ENCODE data around the gene STK4. TPM values are rescaled to one million over a fixed set of nuclear protein-coding genes. Genes with fewer than 3 reads are reported as not detected.
A peak's percentile ranks its signal among the peaks of the same experiment; 100 is the strongest.

Gene STK4
- total and polyA plus RNA-seq, 2 of the 4 experiments (the other 2 are of a cell fraction): 10.2 to 22.2 TPM

- Histone ChIP-seq H4K5ac (ENCODE audit: low read depth, low read length) (peak overlapping the region; percentile 33; the same call in 1 of the 2 replicates), H3K4me2 (ENCODE audit: low read depth, low read length) (peak overlapping the region; percentile 97), H3K23ac (ENCODE audit: low read depth, low read length) (peak overlapping the region; percentile 88), H3K14ac (replicated peaks; ENCODE audit: low read depth, low read length) (0 out of 2 replicates have a peak overlapping the region, but pooled peaks have one; percentile 45), H4K20me1 (ENCODE audit: insufficient read depth, low read length) (peaks cover 14% of the 10 kb centered on the region; the same call in 1 of the 2 replicates), H2BK20ac (ENCODE audit: low read depth, low read length) (no peak overlapping the region), H3K4me1 (ENCODE audit: control insufficient read depth, insufficient read depth, low read length) (peaks cover 5% of the 10 kb centered on the region), H3K9me3 (ENCODE audit: control insufficient read depth, insufficient read depth, low read length) (no peaks in the 10 kb centered on the region), H3K9me1 (ENCODE audit: insufficient read depth, low read length) (peaks cover 8% of the 10 kb centered on the region), H2AK9ac (replicated peaks; ENCODE audit: low read depth, low read length, poor library complexity) (no peak overlapping the region), H2BK120ac (ENCODE audit: low read depth, low read length) (no peak overlapping the region), H3K4ac (ENCODE audit: low read depth, low read length) (peak overlapping the region; percentile 45), H3K4me3 (ENCODE audit: insufficient read depth, low read depth, low read length) (no peak overlapping the region), H2BK15ac (ENCODE audit: low read depth, low read length) (no peak overlapping the region), H3K18ac (ENCODE audit: low read depth, low read length) (no peak overlapping the region), H3K36me3 (ENCODE audit: control insufficient read depth, insufficient read depth, low read length) (peaks cover 25% of the 10 kb centered on the region), H4K91ac (ENCODE audit: insufficient read depth, low read depth, low read length) (no peak overlapping the region), H3K56ac (ENCODE audit: extremely low read depth, insufficient read depth, low read length) (no peak overlapping the region), H2AK5ac (ENCODE audit: low read depth, low read length) (peak overlapping the region; percentile 20), H3K79me1 (ENCODE audit: low read depth in 1 of 2, low read length in 2 of 2) (peaks cover 40 to 59% of the 10 kb centered on the region in 2 experiments), H4K8ac (ENCODE audit: low read depth in 2 of 2, low read length in 2 of 2) (no peak overlapping the region), H2BK5ac (ENCODE audit: low read depth, low read length, poor library complexity, severe bottlenecking) (no peak overlapping the region), H2AFZ (replicated peaks; ENCODE audit: low read length, poor library complexity) (no peak overlapping the region), H3K27ac (ENCODE audit: insufficient read depth, low read length) (no peak overlapping the region), H3K9ac (ENCODE audit: low read depth, low read length) (no peak overlapping the region), H3K27me3 (ENCODE audit: control insufficient read depth, insufficient read depth, low read length) (no peaks in the 10 kb centered on the region)
- intact Hi-C loops (cut with micrococcal nuclease): no loop called here
- ATAC-seq (ENCODE audit: low read depth) (no peak), DNase-seq (no peak)
- dilution Hi-C loops (cut with HindIII; ENCODE audit: low sequenced_read_pairs, unreplicated experiment): no loop called here
- in situ Hi-C loops (cut with MboI; ENCODE audit: low sequenced_read_pairs): no loop called here
- POLR2A ChIA-PET (ENCODE audit: unreplicated experiment): no interaction called here
- CTCF ChIA-PET: no interaction called here
- TSS peak; percentile 55 for BruUV-seq (replicated peaks)
- 80% methylated on average over 2 of the region's 8 CpGs; no CpG with 5 or more reads in 1 of the 2 experiments for WGBS, 2 experiments (ENCODE audit: extremely low coverage in 2 of 2, insufficient read length in 1 of 2)
- TF ChIP-seq CHD1 (IDR thresholded peaks at IDR 0.05; ENCODE audit: low read depth, low read length) (no peak), MXI1 (IDR thresholded peaks at IDR 0.05; ENCODE audit: borderline replicate concordance, low read depth, low read length) (no peak), CEBPB (IDR thresholded peaks at IDR 0.05; ENCODE audit: low read depth, low read length) (no peak), RAD21 (IDR thresholded peaks at IDR 0.05; ENCODE audit: low read length) (no peak), MAZ (IDR thresholded peaks at IDR 0.05; ENCODE audit: borderline replicate concordance, low read depth, low read length) (no peak), RFX5 (IDR thresholded peaks at IDR 0.05; ENCODE audit: low read depth, low read length) (no peak), MAFK (IDR thresholded peaks at IDR 0.05; ENCODE audit: low read depth, low read length) (no peak), NFE2L2 (IDR thresholded peaks at IDR 0.05; ENCODE audit: low read depth, low read length) (no peak), POLR2A (IDR thresholded peaks at IDR 0.05; ENCODE audit: low read depth, low read length) (no peak), SMC3 (IDR thresholded peaks at IDR 0.05; ENCODE audit: low read depth, low read length) (no peak), BHLHE40 (IDR thresholded peaks at IDR 0.05; ENCODE audit: low read depth, low read length) (no peak), FOS (IDR thresholded peaks at IDR 0.05; ENCODE audit: low read depth, low read length) (no peak), ELK1 (IDR thresholded peaks at IDR 0.05; ENCODE audit: borderline replicate concordance, low read depth, low read length) (no peak), USF2 (IDR thresholded peaks at IDR 0.05; ENCODE audit: low read depth, low read length) (no peak), RCOR1 (IDR thresholded peaks at IDR 0.05; ENCODE audit: insufficient replicate concordance, low read length) (no peak)
- TF ChIP-seq, protein P1, sequence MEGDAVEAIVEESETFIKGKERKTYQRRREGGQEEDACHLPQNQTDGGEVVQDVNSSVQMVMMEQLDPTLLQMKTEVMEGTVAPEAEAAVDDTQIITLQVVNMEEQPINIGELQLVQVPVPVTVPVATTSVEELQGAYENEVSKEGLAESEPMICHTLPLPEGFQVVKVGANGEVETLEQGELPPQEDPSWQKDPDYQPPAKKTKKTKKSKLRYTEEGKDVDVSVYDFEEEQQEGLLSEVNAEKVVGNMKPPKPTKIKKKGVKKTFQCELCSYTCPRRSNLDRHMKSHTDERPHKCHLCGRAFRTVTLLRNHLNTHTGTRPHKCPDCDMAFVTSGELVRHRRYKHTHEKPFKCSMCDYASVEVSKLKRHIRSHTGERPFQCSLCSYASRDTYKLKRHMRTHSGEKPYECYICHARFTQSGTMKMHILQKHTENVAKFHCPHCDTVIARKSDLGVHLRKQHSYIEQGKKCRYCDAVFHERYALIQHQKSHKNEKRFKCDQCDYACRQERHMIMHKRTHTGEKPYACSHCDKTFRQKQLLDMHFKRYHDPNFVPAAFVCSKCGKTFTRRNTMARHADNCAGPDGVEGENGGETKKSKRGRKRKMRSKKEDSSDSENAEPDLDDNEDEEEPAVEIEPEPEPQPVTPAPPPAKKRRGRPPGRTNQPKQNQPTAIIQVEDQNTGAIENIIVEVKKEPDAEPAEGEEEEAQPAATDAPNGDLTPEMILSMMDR (conservative IDR thresholded peaks at IDR 0.05; ENCODE audit: low read depth, low read length): no peak
Measured at GRCh38 chr20:44958276-44958675, 8.0 kb upstream of the STK4 start.
